ENCODE results near the gene CDH15. TPM values are rescaled to one million over a fixed set of nuclear protein-coding genes. Genes with fewer than 3 reads are reported as not detected.
A peak's percentile ranks its signal among the peaks of the same experiment; 100 is the strongest.
"Not testable (repeated sequence)": the region's sequence is repeated elsewhere in the genome, so short reads cannot be mapped to it uniquely, and the experiment has no call there.

The CDH15 gene
- total RNA-seq, 1 donor from 2014 or later, result not detected

GRCh38 chr16:89187032-89187769 is 15.7 kb downstream of the CDH15 start:
- Histone ChIP-seq H3K36me3 (no peaks in the 10 kb centered on the region), H3K4me2 (no peak overlapping the region), H3K27me3 (peaks cover 34% of the 10 kb centered on the region), H3K27ac (no peak overlapping the region), H3F3A (ENCODE audit: low read depth) (peaks cover 30% of the 10 kb centered on the region), H3K4me3 (no peak overlapping the region), H3K4me1 (no peaks in the 10 kb centered on the region), H3K79me2 (ENCODE audit: low read depth) (no peaks in the 10 kb centered on the region), H2AFZ (replicated peaks) (no peak overlapping the region), H3K9ac (no peak overlapping the region), H3K9me3 (ENCODE audit: low read depth) (no peaks in the 10 kb centered on the region), H4K20me1 (ENCODE audit: low read depth) (no peaks in the 10 kb centered on the region)
- Mint-ChIP-seq H3K4me1 (no peaks in the 10 kb centered on the region), H3K4me3 (peak overlapping the region; percentile 15), H3K27me3 (ENCODE audit: insufficient read depth, low read depth) (peaks cover 30% of the 10 kb centered on the region), H3K27ac (no peak overlapping the region), H3K36me3 (no peaks in the 10 kb centered on the region), H3K9me3 (no peaks in the 10 kb centered on the region)
- TF ChIP-seq EZH2 (IDR thresholded peaks at IDR 0.05), result no peak
- no peak for TF ChIP-seq CTCF (IDR thresholded peaks at IDR 0.05)
- TF ChIP-seq EZH2phosphoT487 (IDR thresholded peaks at IDR 0.05), result no peak
- DNase-seq (ENCODE audit: low spot score), result peak; percentile 42

- Histone ChIP-seq H4K20me1 (ENCODE audit: low read depth) (no peaks in the 10 kb centered on the region), H3K9me3 (ENCODE audit: low read depth) (no peaks in the 10 kb centered on the region), H3K4me3 (no peak overlapping the region), H3K27me3 (peaks cover 41% of the 10 kb centered on the region), H3F3A (ENCODE audit: low read depth) (peaks cover 30% of the 10 kb centered on the region), H3K36me3 (no peaks in the 10 kb centered on the region), H3K4me1 (no peaks in the 10 kb centered on the region), H3K4me2 (no peak overlapping the region), H2AFZ (replicated peaks) (no peak overlapping the region), H3K27ac (no peak overlapping the region), H3K79me2 (ENCODE audit: low read depth) (no peaks in the 10 kb centered on the region), H3K9ac (no peak overlapping the region)
- Mint-ChIP-seq H3K4me1 (no peaks in the 10 kb centered on the region), H3K4me3 (peak overlapping the region; percentile 15), H3K36me3 (no peaks in the 10 kb centered on the region), H3K9me3 (no peaks in the 10 kb centered on the region), H3K27me3 (ENCODE audit: insufficient read depth, low read depth) (peaks cover 30% of the 10 kb centered on the region), H3K27ac (no peak overlapping the region)
- peak; percentile 2 for DNase-seq (ENCODE audit: low spot score)
- TF ChIP-seq EZH2phosphoT487 (IDR thresholded peaks at IDR 0.05), result no peak
- no peak for TF ChIP-seq CTCF (IDR thresholded peaks at IDR 0.05)
- TF ChIP-seq EZH2 (IDR thresholded peaks at IDR 0.05), result no peak
Observed at GRCh38 chr16:89187770-89188392, 16.3 kb downstream of the CDH15 start.

GRCh38 chr16:89188471-89189357 is 17.2 kb downstream of the CDH15 start:
- Mint-ChIP-seq H3K4me3 (peak overlapping the region; percentile 50), H3K27me3 (ENCODE audit: insufficient read depth, low read depth) (peaks cover 28% of the 10 kb centered on the region)
- H3K27ac ChIP-seq; H3K4me1 ChIP-seq; DNase-seq (ENCODE audit: low spot score); H3K9me3 ChIP-seq (ENCODE audit: low read depth); H3K9me3 Mint-ChIP-seq; H4K20me1 ChIP-seq (ENCODE audit: low read depth); H3K9ac ChIP-seq; H2AFZ ChIP-seq (replicated peaks); H3K4me1 Mint-ChIP-seq; H3K36me3 Mint-ChIP-seq; H3K79me2 ChIP-seq (ENCODE audit: low read depth); H3K4me3 ChIP-seq; H3K27ac Mint-ChIP-seq; H3K4me2 ChIP-seq; H3K36me3 ChIP-seq: not testable (repeated sequence)
- peaks cover 33% of the 10 kb centered on the region for H3F3A ChIP-seq (ENCODE audit: low read depth)
- H3K27me3 ChIP-seq, result peaks cover 50% of the 10 kb centered on the region

All from neural progenitor cell (in vitro differentiated cells).